BE2C (cell line): Measurements from ENCODE around the gene DDC.

Experiments used
- DNase-seq: peaks from one replicate; pipeline ENCODE4 v3.0.0-alpha.2; 2020
- H3K27me3 ChIP-seq: fragments of 250-450 bp; sonication (Bioruptor Pico); 2 replicates; pipeline ENCODE4 v1.5.1; 2020; ENCODE audit warnings: mild to moderate bottlenecking
- H3K36me3 ChIP-seq: fragments of 250-450 bp; sonication (Bioruptor Pico); 2 replicates; pipeline ENCODE4 v1.5.1; 2020; ENCODE audit warnings: mild to moderate bottlenecking
- H3K4me1 ChIP-seq: fragments of 250-450 bp; sonication (Bioruptor Pico); 2 replicates; pipeline ENCODE4 v1.5.1; 2020
- H3K4me3 ChIP-seq: 2 replicates; pipeline ENCODE4 v1.5.1; 2011; ENCODE audit warnings: low read depth, low read length
- H3K9me3 ChIP-seq: fragments of 250-450 bp; sonication (Bioruptor Pico); 2 replicates; pipeline ENCODE4 v1.5.1; 2020
- CTCF ChIP-seq: IDR thresholded peaks from 2 replicates; pipeline ENCODE4 v1.5.1; 2012; ENCODE audit warnings: mild to moderate bottlenecking, low read depth, low read length

The DDC gene

GRCh38 chr7:50427518-50427917, 137.7 kb downstream of the DDC start:
- peaks cover 5% of the 10 kb centered on the region; the same call in 1 of the 2 replicates for H3K4me1 ChIP-seq
- DNase-seq, result no peak
- H3K9me3 ChIP-seq, result no peaks in the 10 kb centered on the region
- H3K27me3 ChIP-seq, result no peaks in the 10 kb centered on the region
- no peak overlapping the region for H3K4me3 ChIP-seq
- no peak for TF ChIP-seq CTCF
- no peaks in the 10 kb centered on the region for H3K36me3 ChIP-seq

- no peak overlapping the region for H3K4me3 ChIP-seq
- no peaks in the 10 kb centered on the region for H3K27me3 ChIP-seq
- H3K4me1 ChIP-seq, result peaks cover 5% of the 10 kb centered on the region; the same call in 1 of the 2 replicates
- H3K9me3 ChIP-seq, result no peaks in the 10 kb centered on the region
- DNase-seq, result no peak
- no peak for TF ChIP-seq CTCF
- no peaks in the 10 kb centered on the region for H3K36me3 ChIP-seq
Measured at GRCh38 chr7:50426280-50427045, 138.7 kb downstream of the DDC start.

DNA sequence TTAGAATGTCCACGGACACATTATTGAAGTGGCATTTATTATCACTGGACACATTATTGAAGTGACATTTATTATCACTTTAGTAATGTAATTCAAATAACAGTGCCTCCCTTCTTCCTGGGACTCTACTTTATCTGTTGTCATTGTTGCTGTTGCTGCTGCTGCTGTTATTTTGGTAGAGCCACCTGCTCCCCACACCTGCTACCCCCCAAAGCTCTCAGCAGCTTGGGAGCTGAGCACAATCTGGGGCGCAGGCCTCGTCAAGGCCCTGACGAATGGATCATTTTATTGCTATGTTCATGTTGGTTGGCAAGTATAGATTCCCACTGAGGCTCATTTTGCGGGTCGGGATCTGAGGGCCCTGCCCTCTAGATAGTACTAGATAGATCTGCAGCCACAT, 139.9 kb downstream of the DDC start:
- no peak for DNase-seq
- peaks cover 5% of the 10 kb centered on the region; the same call in 1 of the 2 replicates for H3K4me1 ChIP-seq
- no peak for TF ChIP-seq CTCF
- no peak overlapping the region for H3K4me3 ChIP-seq
- no peaks in the 10 kb centered on the region for H3K27me3 ChIP-seq
- H3K36me3 ChIP-seq, result no peaks in the 10 kb centered on the region
- no peaks in the 10 kb centered on the region for H3K9me3 ChIP-seq

DNA sequence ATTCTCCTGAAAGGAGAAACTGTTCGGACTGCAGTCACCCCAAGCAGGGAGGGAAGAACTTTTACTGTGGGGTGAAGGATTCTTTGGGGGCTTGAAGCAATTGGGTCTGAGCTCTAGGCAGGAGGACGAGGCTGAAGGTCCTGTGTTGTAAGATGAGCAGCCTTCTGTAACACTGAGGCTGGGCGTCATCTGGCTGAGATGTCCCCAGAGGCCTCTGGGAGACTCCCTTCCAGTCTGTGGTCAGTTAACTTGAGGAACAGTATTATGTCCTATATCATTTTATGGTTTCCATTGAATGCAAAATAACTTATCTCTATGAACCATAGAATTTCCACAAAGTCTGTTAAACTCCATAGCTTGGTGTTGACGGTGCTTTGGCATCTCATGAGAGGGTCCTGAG, 141.3 kb downstream of the DDC start:
- Histone ChIP-seq H3K27me3 (no peaks in the 10 kb centered on the region), H3K36me3 (no peaks in the 10 kb centered on the region), H3K4me1 (peaks cover 5% of the 10 kb centered on the region; the same call in 1 of the 2 replicates), H3K9me3 (no peaks in the 10 kb centered on the region), H3K4me3 (no peak overlapping the region)
- TF ChIP-seq CTCF, result no peak
- no peak for DNase-seq

- DNase-seq, result no peak
- no peak for TF ChIP-seq CTCF
- H3K4me1 ChIP-seq, result peaks cover 5% of the 10 kb centered on the region; the same call in 1 of the 2 replicates
- H3K36me3 ChIP-seq, result no peaks in the 10 kb centered on the region
- no peaks in the 10 kb centered on the region for H3K9me3 ChIP-seq
- H3K27me3 ChIP-seq, result no peaks in the 10 kb centered on the region
- H3K4me3 ChIP-seq, result no peak overlapping the region
Measured at GRCh38 chr7:50422858-50423257, 142.3 kb downstream of the DDC start.

GRCh38 chr7:50421043-50421442, 144.2 kb downstream of the DDC start:
- peaks cover 5% of the 10 kb centered on the region; the same call in 1 of the 2 replicates for H3K4me1 ChIP-seq
- no peak for DNase-seq
- no peak for TF ChIP-seq CTCF

More at GRCh38 chr7:50421043-50421442, 144.2 kb downstream of the DDC start:
- H3K4me3 ChIP-seq, result no peak overlapping the region
- no peaks in the 10 kb centered on the region for H3K27me3 ChIP-seq
- no peaks in the 10 kb centered on the region for H3K9me3 ChIP-seq
- H3K36me3 ChIP-seq, result no peaks in the 10 kb centered on the region
